ENCODE data around the gene IFNG-AS1. TPM values are rescaled to one million over a fixed set of nuclear protein-coding genes. Genes with fewer than 3 reads are reported as not detected.

IFNG-AS1 gene
- total RNA-seq, 1 donor from 2014 or later, result not detected

DNA sequence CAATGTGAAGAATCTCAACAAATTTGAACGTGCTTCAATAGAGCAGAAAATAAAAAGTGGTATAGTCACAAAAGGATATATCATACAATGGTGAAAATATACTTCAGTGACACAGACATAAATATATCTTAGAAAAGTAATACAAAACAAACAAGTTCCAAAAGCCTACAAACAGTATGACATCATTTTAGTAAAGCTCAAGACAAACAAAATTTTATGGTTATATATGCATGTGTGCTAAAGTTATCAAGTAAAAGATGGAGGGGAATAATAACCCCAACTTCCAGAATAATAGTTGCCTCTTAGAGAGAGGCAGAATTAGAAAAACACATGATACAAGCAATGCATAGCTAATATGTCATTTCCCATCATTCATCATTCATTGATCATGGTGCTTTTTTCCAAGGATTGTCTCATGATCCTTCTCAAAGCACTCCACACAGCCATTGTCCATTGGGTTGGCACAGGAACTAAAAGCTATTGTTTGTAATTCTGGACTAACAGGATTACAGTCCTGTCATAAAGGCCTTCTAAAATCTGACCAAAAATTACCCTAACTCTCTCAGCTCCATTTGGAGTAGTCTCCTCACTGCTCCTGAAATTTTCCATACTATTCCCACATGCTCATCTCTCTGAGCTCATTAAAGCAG, 59.5 kb downstream of the IFNG-AS1 start:
- peaks cover 2% of the 10 kb centered on the region for H3K9me3 Mint-ChIP-seq (ENCODE audit: unreplicated experiment)
- no peak overlapping the region for H3K4me3 Mint-ChIP-seq (ENCODE audit: unreplicated experiment)
- H3K36me3 Mint-ChIP-seq (ENCODE audit: unreplicated experiment), result no peaks in the 10 kb centered on the region
- TF ChIP-seq, protein P1, sequence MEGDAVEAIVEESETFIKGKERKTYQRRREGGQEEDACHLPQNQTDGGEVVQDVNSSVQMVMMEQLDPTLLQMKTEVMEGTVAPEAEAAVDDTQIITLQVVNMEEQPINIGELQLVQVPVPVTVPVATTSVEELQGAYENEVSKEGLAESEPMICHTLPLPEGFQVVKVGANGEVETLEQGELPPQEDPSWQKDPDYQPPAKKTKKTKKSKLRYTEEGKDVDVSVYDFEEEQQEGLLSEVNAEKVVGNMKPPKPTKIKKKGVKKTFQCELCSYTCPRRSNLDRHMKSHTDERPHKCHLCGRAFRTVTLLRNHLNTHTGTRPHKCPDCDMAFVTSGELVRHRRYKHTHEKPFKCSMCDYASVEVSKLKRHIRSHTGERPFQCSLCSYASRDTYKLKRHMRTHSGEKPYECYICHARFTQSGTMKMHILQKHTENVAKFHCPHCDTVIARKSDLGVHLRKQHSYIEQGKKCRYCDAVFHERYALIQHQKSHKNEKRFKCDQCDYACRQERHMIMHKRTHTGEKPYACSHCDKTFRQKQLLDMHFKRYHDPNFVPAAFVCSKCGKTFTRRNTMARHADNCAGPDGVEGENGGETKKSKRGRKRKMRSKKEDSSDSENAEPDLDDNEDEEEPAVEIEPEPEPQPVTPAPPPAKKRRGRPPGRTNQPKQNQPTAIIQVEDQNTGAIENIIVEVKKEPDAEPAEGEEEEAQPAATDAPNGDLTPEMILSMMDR (IDR thresholded peaks at IDR 0.05; ENCODE audit: partially characterized antibody, unreplicated experiment), result no peak
- no peak for DNase-seq
- H3K4me1 Mint-ChIP-seq (ENCODE audit: low read depth, unreplicated experiment), result no peaks in the 10 kb centered on the region
- H3K27me3 Mint-ChIP-seq (ENCODE audit: unreplicated experiment), result no peaks in the 10 kb centered on the region
- H3K27ac Mint-ChIP-seq (ENCODE audit: unreplicated experiment), result no peak overlapping the region

GRCh38 chr12:68056300-68056699, 67.1 kb downstream of the IFNG-AS1 start:
- Mint-ChIP-seq H3K27ac (ENCODE audit: unreplicated experiment) (no peak overlapping the region), H3K9me3 (ENCODE audit: unreplicated experiment) (peaks cover 3% of the 10 kb centered on the region), H3K4me3 (ENCODE audit: unreplicated experiment) (no peak overlapping the region), H3K36me3 (ENCODE audit: unreplicated experiment) (peaks cover 7% of the 10 kb centered on the region), H3K4me1 (ENCODE audit: low read depth, unreplicated experiment) (no peaks in the 10 kb centered on the region), H3K27me3 (ENCODE audit: unreplicated experiment) (no peaks in the 10 kb centered on the region)
- TF ChIP-seq, protein P1 (IDR thresholded peaks at IDR 0.05; ENCODE audit: partially characterized antibody, unreplicated experiment), result no peak
- DNase-seq, result no peak

DNA sequence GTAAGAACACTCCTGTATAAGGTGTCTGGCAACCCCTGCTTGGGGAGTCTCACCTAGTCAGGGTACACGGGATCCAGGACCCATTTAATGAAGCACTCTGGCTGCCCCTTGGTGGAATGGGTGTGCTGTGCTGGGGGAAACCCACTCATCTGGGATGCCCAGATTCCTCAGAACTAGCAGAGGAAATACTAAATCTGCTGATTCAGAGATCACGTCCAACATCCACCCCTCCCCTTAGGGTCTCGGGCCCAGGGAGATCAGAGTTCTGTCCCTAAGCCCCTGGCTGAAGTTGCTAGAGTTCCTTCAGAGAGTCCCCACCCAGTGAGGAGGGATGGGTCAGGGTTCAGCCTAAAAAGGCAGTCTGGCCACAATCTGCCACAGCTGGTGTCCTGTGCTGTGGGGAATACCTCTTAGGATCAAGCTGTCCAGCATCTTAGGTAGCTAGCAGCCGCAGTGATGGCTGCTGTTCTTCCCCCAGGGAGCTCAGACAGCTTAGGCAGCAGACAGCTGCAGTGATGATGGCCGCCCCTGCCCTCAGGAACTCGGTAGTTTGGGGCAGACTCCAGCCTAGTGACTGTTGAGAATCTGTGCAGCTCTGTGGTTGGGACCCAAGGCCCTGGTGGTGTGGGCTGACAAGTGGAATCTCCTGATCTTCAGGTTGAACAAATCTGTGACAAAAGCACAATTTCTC, 74.8 kb downstream of the IFNG-AS1 start:
- Mint-ChIP-seq H3K27me3 (ENCODE audit: unreplicated experiment) (no peaks in the 10 kb centered on the region), H3K27ac (ENCODE audit: unreplicated experiment) (no peak overlapping the region), H3K9me3 (ENCODE audit: unreplicated experiment) (peaks cover 8% of the 10 kb centered on the region), H3K4me1 (ENCODE audit: low read depth, unreplicated experiment) (no peaks in the 10 kb centered on the region), H3K36me3 (ENCODE audit: unreplicated experiment) (peaks cover 12% of the 10 kb centered on the region), H3K4me3 (ENCODE audit: unreplicated experiment) (no peak overlapping the region)
- TF ChIP-seq, protein P1 (IDR thresholded peaks at IDR 0.05; ENCODE audit: partially characterized antibody, unreplicated experiment), result no peak
- no peak for DNase-seq

DNA sequence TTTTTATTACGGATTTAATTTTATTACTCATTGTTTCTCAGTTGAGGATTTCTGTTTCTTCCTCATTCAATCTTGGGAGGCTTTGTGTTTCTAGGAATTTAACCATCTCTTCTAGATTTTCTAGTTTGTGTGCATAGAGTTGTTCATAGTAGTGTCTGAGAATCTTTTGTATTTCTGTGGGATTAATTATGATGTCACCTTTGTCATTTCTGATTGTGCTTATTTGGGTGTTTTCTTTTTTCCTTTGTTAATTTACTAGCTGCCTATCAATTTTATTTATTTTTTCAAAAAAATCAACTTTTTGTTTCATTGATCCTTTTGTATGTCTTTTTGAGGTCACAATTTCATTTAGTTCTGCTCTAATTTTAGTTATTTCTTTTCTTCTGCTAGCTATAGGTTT, 75.9 kb downstream of the IFNG-AS1 start:
- no peak overlapping the region for H3K4me3 Mint-ChIP-seq (ENCODE audit: unreplicated experiment)

More for the DNA sequence above, 75.9 kb downstream of the IFNG-AS1 start:
- TF ChIP-seq, protein P1 (IDR thresholded peaks at IDR 0.05; ENCODE audit: partially characterized antibody, unreplicated experiment), result no peak
- DNase-seq, result no peak
- peaks cover 2% of the 10 kb centered on the region for H3K27me3 Mint-ChIP-seq (ENCODE audit: unreplicated experiment)
- peaks cover 8% of the 10 kb centered on the region for H3K9me3 Mint-ChIP-seq (ENCODE audit: unreplicated experiment)
- peaks cover 12% of the 10 kb centered on the region for H3K36me3 Mint-ChIP-seq (ENCODE audit: unreplicated experiment)
- no peaks in the 10 kb centered on the region for H3K4me1 Mint-ChIP-seq (ENCODE audit: low read depth, unreplicated experiment)
- no peak overlapping the region for H3K27ac Mint-ChIP-seq (ENCODE audit: unreplicated experiment)
